Endometrial microvascular endothelial cells (primary cell): Measurements from ENCODE around the gene TBC1D1. TPM values are rescaled to one million over a fixed set of nuclear protein-coding genes. Genes with fewer than 3 reads are reported as not detected.
"Not testable (repeated sequence)": the region's sequence is repeated elsewhere in the genome, so short reads cannot be mapped to it uniquely, and the experiment has no call there.

Experiments
- in situ Hi-C: cut with HindIII; loops from 2 replicates; pipeline ENCODE4 v1.10.0; 2017; ENCODE audit warnings: low sequenced_read_pairs, low pct_unique_long_range_greater_than_20kb; ENCODE audit errors: inconsistent ontology term
- total RNA-seq: library from RNA; depleted of rRNA; stranded (reverse); fragments of >200 nt; gene quantifications from one replicate; pipeline ENCODE4 v1.2.3, GENCODE V29; 2015; ENCODE audit errors: inconsistent ontology term

Gene TBC1D1
- total RNA-seq, 1 donor from 2014 or later: 194 TPM

- in situ Hi-C loops: no loop called here
Observed at GRCh38 chr4:37953620-37954293, 62.9 kb downstream of the TBC1D1 start.

- in situ Hi-C loops: no loop called here
Observed at GRCh38 chr4:37956941-37957340, 66.1 kb downstream of the TBC1D1 start.

GRCh38 chr4:37958932-37959331 lies 68.0 kb downstream of the TBC1D1 start:
- in situ Hi-C loops: no loop called here

- in situ Hi-C loops: no loop called here
Observed at GRCh38 chr4:37960098-37960497, 69.2 kb downstream of the TBC1D1 start, which contains the start of gene PTTG2. Gene PTTG2 (plus strand): TSS chr4:37960398. CDS start chr4:37960435, 37 bp downstream.

- in situ Hi-C loops: no loop called here
Observed at GRCh38 chr4:37960679-37961450, 70.0 kb downstream of the TBC1D1 start.

GRCh38 chr4:37964734-37965457 lies 74.0 kb downstream of the TBC1D1 start:
- in situ Hi-C loops: no loop called here

GRCh38 chr4:37966044-37966443 lies 75.2 kb downstream of the TBC1D1 start:
- in situ Hi-C loops: no loop called here

GRCh38 chr4:37967736-37968135 lies 76.9 kb downstream of the TBC1D1 start:
- in situ Hi-C loops: no loop called here

- in situ Hi-C loops: no loop called here
Observed at GRCh38 chr4:37968747-37969146, 77.9 kb downstream of the TBC1D1 start.

GRCh38 chr4:37970702-37971101 lies 79.8 kb downstream of the TBC1D1 start:
- in situ Hi-C loops: no loop called here

GRCh38 chr4:37971202-37971601 lies 80.3 kb downstream of the TBC1D1 start:
- in situ Hi-C loops: no loop called here

GRCh38 chr4:37973441-37973840 lies 82.6 kb downstream of the TBC1D1 start:
- in situ Hi-C loops: no loop called here

- in situ Hi-C loops: not testable (repeated sequence)
Observed at GRCh38 chr4:37975321-37975822, 84.5 kb downstream of the TBC1D1 start.

GRCh38 chr4:37976507-37976906 lies 85.6 kb downstream of the TBC1D1 start:
- in situ Hi-C loops: no loop called here

GRCh38 chr4:37976991-37977470 lies 86.1 kb downstream of the TBC1D1 start:
- in situ Hi-C loops: no loop called here

GRCh38 chr4:37977471-37978247 lies 86.8 kb downstream of the TBC1D1 start:
- in situ Hi-C loops: no loop called here

- in situ Hi-C loops: no loop called here
Observed at GRCh38 chr4:37978248-37978924, 87.5 kb downstream of the TBC1D1 start.

- in situ Hi-C loops: no loop called here
Observed at GRCh38 chr4:37980246-37980645, 89.4 kb downstream of the TBC1D1 start.
